GM12878 (cell line): ENCODE results near the gene EDC4. TPM values are rescaled to one million over a fixed set of nuclear protein-coding genes. Genes with fewer than 3 reads are reported as not detected.
A peak's percentile ranks its signal among the peaks of the same experiment; 100 is the strongest.

Source experiments
- ATAC-seq: fragments of 200-7000 bp; cut with Tn5 transposase; 3 replicates; pipeline ENCODE4 v1.9.1; 2020; ENCODE audit warnings: mild to moderate bottlenecking, moderate library complexity
- BruUV-seq: library from RNA; stranded (reverse); fragments of 400-500 nt; replicated peaks from 2 replicates; lab custom pipeline; 2021; lab: Mats Ljungman, UMichigan
- CTCF ChIA-PET: fragments of 300-600 bp; sonication (Branson Sonifier 250); formaldehyde crosslinking; extraction: SDS; loops from one replicate; lab custom pipeline; 2021; ENCODE audit warnings: inconsistent platforms; lab: Yijun Ruan, JAX
- POLR2A ChIA-PET: fragments of 350-600 bp; formaldehyde crosslinking; extraction: SDS; loops from one replicate; lab custom pipeline; 2021; ENCODE audit warnings: inconsistent platforms; lab: Charles Lee
- RAD21 ChIA-PET: fragments of 300-600 bp; sonication (Branson Sonifier 250); formaldehyde crosslinking; loops from one replicate; lab custom pipeline; 2023; ENCODE audit warnings: antibody characterized with exemption; ENCODE audit not compliant: unreplicated experiment; lab: Charles Lee
- SMC1A ChIA-PET: fragments of 300-600 bp; sonication (Branson Sonifier 250); formaldehyde crosslinking; loops from one replicate; lab custom pipeline; 2023; ENCODE audit not compliant: unreplicated experiment, uncharacterized antibody; lab: Charles Lee
- DNase-seq: peaks from one replicate; pipeline ENCODE4 v3.0.0-alpha.2; 2011; ENCODE audit warnings: low read depth, low spot score
- FAIRE-seq: peaks from 3 replicates; lab custom pipeline; 2011; peaks lifted over from hg19 to GRCh38; lab: Jason Lieb, UNC
- H2AFZ ChIP-seq: 2 replicates; pipeline ENCODE4 v1.6.0; 2011; ENCODE audit warnings: low read depth, low read length, control low read depth; ENCODE audit not compliant: control insufficient read depth
- H3K27ac ChIP-seq: 2 replicates; pipeline ENCODE4 v1.5.1; 2011; ENCODE audit warnings: control low read depth; ENCODE audit not compliant: control insufficient read depth, insufficient read depth
- H3K27me3 ChIP-seq, 2 experiments: replicated peaks in 1 of 2; 2 replicates each; pipeline versions ENCODE4 v1.6.0 to v1.6.1; 2011; ENCODE audit warnings: low read length in 1 of 2; ENCODE audit not compliant: control insufficient read depth in 2 of 2, insufficient read depth in 2 of 2
- H3K36me3 ChIP-seq, 2 experiments: 2 replicates each; pipeline ENCODE4 v1.5.1; 2011; ENCODE audit warnings: low read length in 1 of 2; ENCODE audit not compliant: control insufficient read depth in 2 of 2, insufficient read depth in 2 of 2
- H3K4me1 ChIP-seq: 2 replicates; pipeline ENCODE4 v1.6.1; 2011; ENCODE audit warnings: mild to moderate bottlenecking, low read length, moderate library complexity, mixed read lengths; ENCODE audit not compliant: control insufficient read depth, insufficient read depth
- H3K4me2 ChIP-seq: 2 replicates; pipeline ENCODE4 v1.6.0; 2011; ENCODE audit warnings: control low read depth; ENCODE audit not compliant: control insufficient read depth, insufficient read depth
- H3K4me3 ChIP-seq: fragments of 200-600 bp; sonication (generic); 2 replicates; pipeline ENCODE4 v1.5.1; 2016
- H3K79me2 ChIP-seq: 2 replicates; pipeline ENCODE4 v1.6.0; 2011; ENCODE audit warnings: low read length; ENCODE audit not compliant: control insufficient read depth, insufficient read depth
- H3K9ac ChIP-seq: 2 replicates; pipeline ENCODE4 v1.8.0; 2011; ENCODE audit warnings: low read length, control low read depth, mixed read lengths; ENCODE audit not compliant: control insufficient read depth, insufficient read depth
- H3K9me3 ChIP-seq: replicated peaks from 3 replicates; pipeline ENCODE4 v1.5.1; 2011; ENCODE audit warnings: mild to moderate bottlenecking, low read length; ENCODE audit not compliant: control insufficient read depth, insufficient read depth
- H4K20me1 ChIP-seq: 2 replicates; pipeline ENCODE4 v1.6.0; 2011; ENCODE audit not compliant: control insufficient read depth, insufficient read depth
- BCL11A ChIP-seq: IDR thresholded peaks from 2 replicates; pipeline ENCODE4 v1.6.1; 2011; ENCODE audit warnings: low read depth, low read length
- CBX5 ChIP-seq: sonication (generic); IDR thresholded peaks from 2 replicates; pipeline ENCODE4 v1.6.1; 2016; ENCODE audit warnings: low read depth, moderate library complexity, mild to moderate bottlenecking, inconsistent platforms
- ELK1 ChIP-seq: IDR thresholded peaks from 2 replicates; pipeline ENCODE4 v1.6.1; 2012; ENCODE audit warnings: low read depth, low read length, improper control_type of control experiment
- ETV6 ChIP-seq, 2 experiments: fragments of 450-650 bp in 1 of 2; IDR thresholded peaks in 1 of 2; conservative IDR thresholded peaks in 1 of 2; 2 replicates each; pipeline ENCODE4 v1.6.1; 2014; ENCODE audit warnings: antibody characterized with exemption in 1 of 2, borderline replicate concordance in 1 of 2, low read depth in 1 of 2, mild to moderate bottlenecking in 1 of 2, moderate library complexity in 1 of 2
- HDAC6 ChIP-seq: fragments of 200-600 bp; sonication (generic); IDR thresholded peaks from one replicate; pipeline ENCODE4 v1.8.0; 2017; ENCODE audit warnings: antibody characterized with exemption; ENCODE audit not compliant: unreplicated experiment
- MAX ChIP-seq: IDR thresholded peaks from 2 replicates; pipeline ENCODE4 v1.6.1; 2012; ENCODE audit warnings: low read depth, low read length, improper control_type of control experiment
- MTA3 ChIP-seq: IDR thresholded peaks from 2 replicates; pipeline ENCODE4 v1.6.1; 2012; ENCODE audit warnings: low read length, inconsistent platforms, borderline replicate concordance
- MXI1 ChIP-seq: fragments of 150-350 bp; IDR thresholded peaks from 2 replicates; pipeline ENCODE4 v1.6.1; 2011; ENCODE audit warnings: low read depth, mild to moderate bottlenecking, inconsistent platforms, low read length, improper control_type of control experiment
- NFXL1 ChIP-seq: fragments of 450-650 bp; IDR thresholded peaks from 2 replicates; pipeline ENCODE4 v1.6.1; 2017; ENCODE audit warnings: antibody characterized with exemption, mild to moderate bottlenecking, borderline replicate concordance
- NKRF ChIP-seq: fragments of 450-650 bp; conservative IDR thresholded peaks from 2 replicates; pipeline ENCODE4 v1.6.1; 2017; ENCODE audit warnings: mild to moderate bottlenecking, moderate library complexity
- NR2C1 ChIP-seq: fragments of 450-650 bp; IDR thresholded peaks from 2 replicates; pipeline ENCODE4 v1.6.1; 2017; ENCODE audit warnings: antibody characterized with exemption, mild to moderate bottlenecking, moderate library complexity
- NRF1 ChIP-seq: conservative IDR thresholded peaks from 2 replicates; pipeline ENCODE4 v1.6.1; 2011; ENCODE audit warnings: mild to moderate bottlenecking, low read depth, low read length, improper control_type of control experiment
- PML ChIP-seq: IDR thresholded peaks from 2 replicates; pipeline ENCODE4 v1.6.1; 2012; ENCODE audit warnings: low read length, inconsistent platforms
- POU2F2 ChIP-seq: IDR thresholded peaks from 3 replicates; pipeline ENCODE4 v1.6.1; 2011; ENCODE audit warnings: low read depth, mild to moderate bottlenecking, low read length, borderline replicate concordance
- SKIL ChIP-seq: fragments of 450-650 bp; IDR thresholded peaks from 2 replicates; pipeline ENCODE4 v1.6.1; 2017; ENCODE audit warnings: mild to moderate bottlenecking, low read depth, inconsistent platforms; ENCODE audit not compliant: poor library complexity, severe bottlenecking
- WGBS: methylation state at CpG from one replicate; pipeline ENCODE4 v1.1.6; 2016; ENCODE audit warnings: low lambda C conversion rate; ENCODE audit not compliant: insufficient replicate concordance, insufficient coverage; ENCODE audit errors: missing lambda C conversion rate; 5-methylcytosine and 5-hydroxymethylcytosine counted together
- in situ Hi-C: fragments of 300-500 bp; cut with MboI; formaldehyde crosslinking; loops from 9 replicates; pipeline ENCODE4 v1.14.3; 2018; ENCODE audit warnings: mixed read lengths
- intact Hi-C: fragments of 100-400 bp; cut with micrococcal nuclease; formaldehyde crosslinking; loops from one replicate; pipeline ENCODE4 v1.14.2; 2022; ENCODE audit not compliant: unreplicated experiment
- polyA plus RNA-seq, 11 experiments: library from polyadenylated mRNA; depleted of rRNA in 4 of 11; unstranded in 6 of 11; stranded (reverse) in 5 of 11; fragments of >200 nt; fragmentation: Nextera tagmentation in 4 of 11; fragmentation: Illumina TruSeq in 1 of 11; extraction: Ambion mirVana in 4 of 11; extraction: Trizol in 1 of 11; gene quantifications; 1 replicate in 1 of 11; 2 replicates in 10 of 11; pipeline versions ENCODE4 v1.2.1 to v1.2.3, GENCODE V29; 2011 to 2016; ENCODE audit warnings: inconsistent platforms in 2 of 11, missing spikeins in 2 of 11, low read depth in 1 of 11
- total RNA-seq, 4 experiments: library from RNA; depleted of rRNA in 3 of 4; stranded (reverse); fragments of >200 nt in 3 of 4; fragmentation: Illumina TruSeq in 1 of 4; extraction: Trizol in 1 of 4; gene quantifications; 2 replicates each; pipeline versions ENCODE4 v1.2.1 to v1.2.3, GENCODE V29; 2013 to 2021

The EDC4 gene
- total and polyA plus RNA-seq, 10 of the 15 experiments (the other 5 are each of a cell fraction or from before 2014, with no cell fraction given): 1.2 to 86.0 (median 53.4) TPM

- no peak for TF ChIP-seq BCL11A
- no peak for TF ChIP-seq CBX5
- no peak for TF ChIP-seq ETV6 (conservative IDR thresholded peaks at IDR 0.05 in 1 of 2, IDR thresholded peaks at IDR 0.05 in 1 of 2; ENCODE audit: borderline replicate concordance in 1 of 2, low read depth in 1 of 2)
- TF ChIP-seq PML: no peak
- no peak for TF ChIP-seq POU2F2
- no peak for TF ChIP-seq NR2C1
Observed at GRCh38 chr16:67841198-67841815, 31.5 kb upstream of the EDC4 start (continued).

- ChIA-PET RAD21 (no interaction called here), CTCF (interaction anchor here (0.9 to 1.6 kb wide), 5 partner anchors 9 to 94 kb away, joined by 3 to 5 read pairs (median 5); partner anchors contain the start of gene PSMB10), SMC1A (no interaction called here), POLR2A (interaction anchor here (0.7 kb wide), 1 partner anchor 276 kb away, joined by 3 read pairs; no protein-coding TSS in a partner anchor)
- H4K20me1 ChIP-seq: no peaks in the 10 kb centered on the region
- H3K27ac ChIP-seq: peak within 1 kb of the TSS; percentile 97
- intact Hi-C loops: no loop called here
- no peaks in the 10 kb centered on the region for H3K9me3 ChIP-seq
- H3K4me3 ChIP-seq: peak within 1 kb of the TSS; percentile 96
- H3K79me2 ChIP-seq: peaks cover 32% of the 10 kb centered on the region
- ATAC-seq (peak; percentile 54), DNase-seq (peak; percentile 79), FAIRE-seq (peak; percentile 93)
- BruUV-seq: no TSS peak
- peaks cover 0 to 4% of the 10 kb centered on the region in 2 experiments; a peak in 1 of 4 replicates for H3K36me3 ChIP-seq
- WGBS: under 1% methylated on average over 78 of the region's 83 CpGs
- H2AFZ ChIP-seq: peak within 1 kb of the TSS; percentile 100
- no peaks in the 10 kb centered on the region for H3K27me3 ChIP-seq
- in situ Hi-C loops: no loop called here
- H3K4me2 ChIP-seq: peak within 1 kb of the TSS; percentile 93
- peaks cover 23% of the 10 kb centered on the region for H3K4me1 ChIP-seq
- H3K9ac ChIP-seq: peak within 1 kb of the TSS; percentile 91
- TF ChIP-seq ELK1: peak; percentile 73; the same call in 1 of the 2 replicates
- peak; percentile 90 for TF ChIP-seq NRF1
- no peak for TF ChIP-seq MTA3
- TF ChIP-seq HDAC6: peak; percentile 52
- 0 out of 3 replicates have a peak, but pooled peaks have one; percentile 55 for TF ChIP-seq POU2F2
- TF ChIP-seq NFXL1: peak; percentile 66; the same call in 1 of the 2 replicates
- TF ChIP-seq MXI1: peak; percentile 44; the same call in 1 of the 2 replicates
- no peak for TF ChIP-seq SKIL
- TF ChIP-seq MAX: no peak; the same call in 1 of the 2 replicates
- TF ChIP-seq NKRF: peak; percentile 88
Observed at GRCh38 chr16:67841816-67842508, 30.9 kb upstream of the EDC4 start, which contains the start of gene THAP11. Gene THAP11, plus strand, starts transcription at chr16:67842320. Its CDS starts 235 bp downstream, at chr16:67842555.
